Esophagus muscularis mucosa (tissue), 4 donors: ENCODE data around the gene DTX3.

ENCODE experiments used
- CTCF ChIP-seq, 3 experiments: fragments of 200-600 bp in 2 of 3; fragments of 450-650 bp in 1 of 3; sonication (generic) in 2 of 3; IDR thresholded peaks; one replicate each; pipeline ENCODE4 v1.5.1; 2017 to 2019; ENCODE audit warnings: antibody characterized with exemption in 3 of 3, mild to moderate bottlenecking in 2 of 3, moderate library complexity in 1 of 3
- EP300 ChIP-seq: sonication (generic); formaldehyde crosslinking; IDR thresholded peaks from one replicate; pipeline ENCODE4 v1.6.1; 2017; ENCODE audit warnings: antibody characterized with exemption
- POLR2A ChIP-seq: fragments of 450-650 bp; IDR thresholded peaks from one replicate; pipeline ENCODE4 v1.6.1; 2017; ENCODE audit warnings: antibody characterized with exemption, moderate library complexity, mild to moderate bottlenecking, low read depth
- POLR2AphosphoS5 ChIP-seq, 2 donors: sonication (generic); formaldehyde crosslinking; IDR thresholded peaks; one replicate each; pipeline ENCODE4 v1.6.1; 2017; ENCODE audit warnings: antibody characterized with exemption in 2 of 2

- TF ChIP-seq EP300 (no peak), CTCF (IDR thresholded peaks at IDR 0.05) (no peak), POLR2A (no peak), POLR2AphosphoS5 (IDR thresholded peaks at IDR 0.05) (no peak)
Observed at GRCh38 chr12:57593187-57593586, 11.4 kb upstream of the DTX3 start.
